SK-N-SH (cell line): ENCODE data around the gene UNC5B. TPM values are rescaled to one million over a fixed set of nuclear protein-coding genes. Genes with fewer than 3 reads are reported as not detected.

Source experiments
- CTCF ChIA-PET: fragments of 300-600, 350-600 bp; formaldehyde crosslinking; extraction: SDS; loops from one replicate; lab custom pipeline; 2021; lab: Yijun Ruan, JAX
- POLR2A ChIA-PET: fragments of 350-600 bp; sonication (Branson Sonifier 250); formaldehyde crosslinking; extraction: SDS; loops from one replicate; lab custom pipeline; 2020; ENCODE audit warnings: antibody characterized with exemption, inconsistent platforms; lab: Yijun Ruan, JAX
- DNase-seq: peaks from one replicate; pipeline ENCODE4 v3.0.0; 2012
- H2AFZ ChIP-seq: fragments of 200-600 bp; sonication (generic); 2 replicates; pipeline ENCODE4 v1.8.1; 2016; ENCODE audit warnings: antibody characterized with exemption, mild to moderate bottlenecking, low read depth
- H3F3A ChIP-seq: fragments of 200-600 bp; sonication (generic); replicated peaks from 2 replicates; pipeline ENCODE3; 2016; ENCODE audit warnings: antibody characterized with exemption, mild to moderate bottlenecking; ENCODE audit not compliant: insufficient read depth
- H3K27ac ChIP-seq, 2 experiments: fragments of 200-500 bp in 1 of 2; fragments of 200-600 bp in 1 of 2; sonication (Bioruptor generic) in 1 of 2; sonication (generic), shearing (Covaris generic) in 1 of 2; 2 replicates each; pipeline versions ENCODE4 v1.5.1 to v1.6.1; 2014 to 2016; ENCODE audit warnings: low read depth in 2 of 2, inconsistent platforms in 1 of 2, low read length in 1 of 2, mild to moderate bottlenecking in 1 of 2, mixed read lengths in 1 of 2
- H3K27me3 ChIP-seq: fragments of 200-600 bp; sonication (generic), shearing (Covaris generic); 2 replicates; pipeline ENCODE4 v1.6.1; 2016; ENCODE audit warnings: mixed run types; ENCODE audit not compliant: insufficient read depth
- H3K36me3 ChIP-seq, 2 experiments: fragments of 200-500 bp in 1 of 2; fragments of 200-600 bp in 1 of 2; sonication (Bioruptor generic) in 1 of 2; sonication (generic) in 1 of 2; replicated peaks in 1 of 2; 2 replicates each; pipeline versions ENCODE3 to v1.5.1; 2014 to 2016; ENCODE audit warnings: low read length in 1 of 2, mild to moderate bottlenecking in 1 of 2; ENCODE audit not compliant: insufficient read depth in 2 of 2, control insufficient read depth in 1 of 2
- H3K4me1 ChIP-seq, 2 experiments: fragments of 200-500 bp in 1 of 2; fragments of 200-600 bp in 1 of 2; sonication (Bioruptor generic) in 1 of 2; sonication (generic), shearing (Covaris generic) in 1 of 2; 2 replicates each; pipeline versions ENCODE4 v1.5.1 to v1.6.1; 2014 to 2016; ENCODE audit warnings: low read depth in 1 of 2, low read length in 1 of 2, mixed run types in 1 of 2; ENCODE audit not compliant: insufficient read depth in 2 of 2, control insufficient read depth in 1 of 2
- H3K4me2 ChIP-seq: fragments of 200-600 bp; sonication (generic), shearing (Covaris generic); 2 replicates; pipeline ENCODE4 v1.6.1; 2017; ENCODE audit warnings: mixed run types
- H3K4me3 ChIP-seq, 2 experiments: fragments of 200-500 bp in 1 of 2; fragments of 200-600 bp in 1 of 2; sonication (Bioruptor generic) in 1 of 2; sonication (generic), shearing (Covaris generic) in 1 of 2; 2 replicates each; pipeline versions ENCODE4 v1.5.1 to v1.8.1; 2014 to 2016; ENCODE audit warnings: low read depth in 2 of 2, inconsistent platforms in 1 of 2, low read length in 1 of 2, mild to moderate bottlenecking in 1 of 2, mixed read lengths in 1 of 2, moderate library complexity in 1 of 2
- H3K79me2 ChIP-seq: fragments of 200-600 bp; sonication (generic); 2 replicates; pipeline ENCODE4 v1.8.1; 2017; ENCODE audit warnings: mild to moderate bottlenecking; ENCODE audit not compliant: insufficient read depth
- H3K9ac ChIP-seq: fragments of 200-600 bp; sonication (generic); 2 replicates; pipeline ENCODE4 v1.6.1; 2017; ENCODE audit warnings: mixed run types
- H3K9me2 ChIP-seq: fragments of 200-600 bp; sonication (generic); 2 replicates; pipeline ENCODE4 v1.6.1; 2017; ENCODE audit warnings: mixed run types
- H3K9me3 ChIP-seq: fragments of 200-600 bp; sonication (generic); 2 replicates; pipeline ENCODE4 v1.6.1; 2017; ENCODE audit warnings: mixed run types, mild to moderate bottlenecking, moderate library complexity
- H4K20me1 ChIP-seq: fragments of 200-600 bp; sonication (generic); 2 replicates; pipeline ENCODE4 v1.6.1; 2017; ENCODE audit warnings: mild to moderate bottlenecking, mixed run types; ENCODE audit not compliant: insufficient read depth
- CHD2 ChIP-seq: fragments of 150-350 bp; IDR thresholded peaks from 2 replicates; pipeline ENCODE4 v1.6.1; 2018; ENCODE audit warnings: low read length; ENCODE audit not compliant: partially characterized antibody
- CTCF ChIP-seq: fragments of 200-600 bp; sonication (generic); IDR thresholded peaks from 2 replicates; pipeline ENCODE4 v1.6.1; 2017; ENCODE audit warnings: antibody characterized with exemption, mild to moderate bottlenecking, moderate library complexity
- ELF1 ChIP-seq: IDR thresholded peaks from 2 replicates; pipeline ENCODE4 v1.4.0; 2012
- EP300 ChIP-seq, 2 experiments: IDR thresholded peaks; 2 replicates each; pipeline versions ENCODE4 v1.4.0 to v1.6.1; 2012; ENCODE audit warnings: borderline replicate concordance in 1 of 2, low read depth in 1 of 2, low read length in 1 of 2
- EZH2phosphoT487 ChIP-seq: fragments of 200-600 bp; sonication (generic); IDR thresholded peaks from 2 replicates; pipeline ENCODE4 v1.6.1; 2017; ENCODE audit warnings: low read depth, mixed run types, mild to moderate bottlenecking, antibody characterized with exemption, moderate library complexity, borderline replicate concordance
- FOSL2 ChIP-seq: IDR thresholded peaks from 2 replicates; pipeline ENCODE4 v1.4.0; 2012; ENCODE audit warnings: low read depth, mild to moderate bottlenecking, moderate library complexity, borderline replicate concordance
- FOXJ3 ChIP-seq: sonication (generic); formaldehyde crosslinking; IDR thresholded peaks from 2 replicates; pipeline ENCODE4 v1.5.1; 2020; ENCODE audit warnings: mild to moderate bottlenecking, missing genetic modification reagents
- IRF3 ChIP-seq: fragments of 150-350 bp; IDR thresholded peaks from 2 replicates; pipeline ENCODE4 v1.6.1; 2016; ENCODE audit warnings: mild to moderate bottlenecking, low read depth, low read length
- JUND ChIP-seq: IDR thresholded peaks from 2 replicates; pipeline ENCODE4 v1.4.0; 2012
- MAX ChIP-seq: IDR thresholded peaks from 2 replicates; pipeline ENCODE4 v1.4.0; 2012; ENCODE audit warnings: low read depth
- MEF2A ChIP-seq: IDR thresholded peaks from 2 replicates; pipeline ENCODE4 v1.4.0; 2012; ENCODE audit warnings: low read depth, borderline replicate concordance
- MXI1 ChIP-seq: IDR thresholded peaks from 2 replicates; pipeline ENCODE4 v1.6.1; 2012; ENCODE audit warnings: mild to moderate bottlenecking, low read depth, low read length, improper control_type of control experiment
- NRF1 ChIP-seq: IDR thresholded peaks from 2 replicates; pipeline ENCODE4 v1.6.1; 2012; ENCODE audit warnings: low read depth, mild to moderate bottlenecking, low read length
- PBX3 ChIP-seq: IDR thresholded peaks from 2 replicates; pipeline ENCODE4; 2012
- POLR2AphosphoS5 ChIP-seq: IDR thresholded peaks from 2 replicates; pipeline ENCODE4 v1.6.1; 2012; ENCODE audit warnings: low read depth, low read length
- RAD21 ChIP-seq: IDR thresholded peaks from 2 replicates; pipeline ENCODE4 v1.6.1; 2012; ENCODE audit warnings: mild to moderate bottlenecking, low read length
- RCOR1 ChIP-seq: fragments of 150-350 bp; IDR thresholded peaks from 2 replicates; pipeline ENCODE4 v1.6.1; 2017; ENCODE audit warnings: antibody characterized with exemption, low read length
- RFX5 ChIP-seq: IDR thresholded peaks from 2 replicates; pipeline ENCODE4 v1.6.1; 2012; ENCODE audit warnings: mild to moderate bottlenecking, improper control_type of control experiment, low read length
- RXRA ChIP-seq: IDR thresholded peaks from 2 replicates; pipeline ENCODE4 v1.4.0; 2012; ENCODE audit warnings: low read depth, mild to moderate bottlenecking, borderline replicate concordance
- TAF1 ChIP-seq: IDR thresholded peaks from 2 replicates; pipeline ENCODE4 v1.6.1; 2012; ENCODE audit warnings: low read depth, mild to moderate bottlenecking, low read length, moderate library complexity, borderline replicate concordance
- ZBTB33 ChIP-seq: IDR thresholded peaks from 2 replicates; pipeline ENCODE4 v1.4.0; 2012; ENCODE audit warnings: low read depth, borderline replicate concordance
- WGBS: methylation state at CpG from one replicate; pipeline ENCODE4 v1.1.6; 2017; ENCODE audit warnings: low lambda C conversion rate; 5-methylcytosine and 5-hydroxymethylcytosine counted together
- polyA plus RNA-seq, 3 experiments: library from polyadenylated mRNA; depleted of rRNA; stranded (reverse); fragments of >200 nt; gene quantifications; 2 replicates each; pipeline ENCODE4 v1.2.3, GENCODE V29; 2012

UNC5B gene
- polyA plus RNA-seq, 1 of the 3 experiments (the other 2 are of a cell fraction), result 13.8 TPM

GRCh38 chr10:71324743-71325142 is 112.4 kb downstream of the UNC5B start:
- 94% methylated on average over 5 of the region's 9 CpGs for WGBS
- ChIA-PET CTCF (interaction anchor here (1.2 to 9.0 kb wide), 6 partner anchors 11 to 384 kb away, joined by 3 to 99 read pairs (median 4); partner anchors contain the start of gene CDH23), POLR2A (no interaction called here)
- Histone ChIP-seq H3K4me1 (peaks cover 0 to 8% of the 10 kb centered on the region in 2 experiments; a peak in 1 of 4 replicates), H3K9me3 (no peaks in the 10 kb centered on the region), H3K27me3 (no peaks in the 10 kb centered on the region), H3K36me3 (peaks cover 0 to 16% of the 10 kb centered on the region in 2 experiments), H3K27ac (no peak overlapping the region), H3K9ac (no peak overlapping the region), H3K4me3 (no peak overlapping the region), H4K20me1 (no peaks in the 10 kb centered on the region), H3F3A (no peaks in the 10 kb centered on the region), H3K79me2 (no peaks in the 10 kb centered on the region), H2AFZ (no peak overlapping the region), H3K9me2 (no peaks in the 10 kb centered on the region), H3K4me2 (no peak overlapping the region)
- TF ChIP-seq MEF2A, result no peak
- no peak for TF ChIP-seq JUND
- no peak for TF ChIP-seq EP300 (IDR thresholded peaks at IDR 0.05; ENCODE audit: borderline replicate concordance in 1 of 2, low read depth in 1 of 2, low read length in 1 of 2)
- TF ChIP-seq MAX, result no peak
- DNase-seq, result no peak

GRCh38 chr10:71325267-71325666 is 112.9 kb downstream of the UNC5B start:
- DNase-seq, result no peak
- WGBS, result 98% methylated on average over 6 of the region's 6 CpGs
- H3K4me3 ChIP-seq, result no peak overlapping the region
- no peak overlapping the region for H3K27ac ChIP-seq
- no peaks in the 10 kb centered on the region for H3K79me2 ChIP-seq
- H3K4me2 ChIP-seq, result no peak overlapping the region
- H3K9me3 ChIP-seq, result no peaks in the 10 kb centered on the region
- CTCF ChIA-PET, result interaction anchor here (1.2 to 1.8 kb wide), 6 partner anchors 10 to 383 kb away, joined by 3 to 5 read pairs (median 4); partner anchors contain the start of gene CDH23
- H3K9me2 ChIP-seq, result no peaks in the 10 kb centered on the region
- H3K9ac ChIP-seq, result no peak overlapping the region
- H4K20me1 ChIP-seq, result no peaks in the 10 kb centered on the region
- H2AFZ ChIP-seq, result no peak overlapping the region
- H3K4me1 ChIP-seq, result peaks cover 0 to 5% of the 10 kb centered on the region in 2 experiments; a peak in 1 of 4 replicates
- peaks cover 0 to 16% of the 10 kb centered on the region in 2 experiments for H3K36me3 ChIP-seq
- no peak for TF ChIP-seq TAF1
- no peak for TF ChIP-seq ZBTB33
- TF ChIP-seq MXI1, result no peak
- no peak for TF ChIP-seq ELF1
- no peak for TF ChIP-seq RAD21
- TF ChIP-seq FOXJ3, result no peak
- TF ChIP-seq CHD2, result no peak
- no peak for TF ChIP-seq FOSL2
- no peak for TF ChIP-seq PBX3
- TF ChIP-seq IRF3, result no peak
- TF ChIP-seq EZH2phosphoT487, result no peak
- TF ChIP-seq POLR2AphosphoS5, result no peak
- TF ChIP-seq CTCF, result no peak
- no peak for TF ChIP-seq RXRA
- no peak for TF ChIP-seq RFX5
- TF ChIP-seq RCOR1, result no peak
- no peak for TF ChIP-seq EP300 (IDR thresholded peaks at IDR 0.05; ENCODE audit: borderline replicate concordance in 1 of 2, low read depth in 1 of 2, low read length in 1 of 2)
- TF ChIP-seq NRF1, result no peak
- no peaks in the 10 kb centered on the region for H3F3A ChIP-seq
- POLR2A ChIA-PET, result no interaction called here
- H3K27me3 ChIP-seq, result no peaks in the 10 kb centered on the region
